HepG2 (cell line): ENCODE results near the gene ACADVL. TPM values are rescaled to one million over a fixed set of nuclear protein-coding genes. Genes with fewer than 3 reads are reported as not detected.
A peak's percentile ranks its signal among the peaks of the same experiment; 100 is the strongest.

Experiments
- AKAP8 ChIP-seq: sonication (generic); formaldehyde crosslinking; IDR thresholded peaks from 2 replicates; pipeline ENCODE4 v1.5.1; 2020; ENCODE audit warnings: mild to moderate bottlenecking, missing genetic modification reagents
- GABPA ChIP-seq, 2 experiments: IDR thresholded peaks; 2 replicates each; pipeline ENCODE4 v1.6.1; 2011 to 2016; ENCODE audit warnings: low read depth in 2 of 2, low read length in 1 of 2, missing biosample characterization in 1 of 2, missing genetic modification characterization in 1 of 2
- KDM5B ChIP-seq: sonication (generic); formaldehyde crosslinking; IDR thresholded peaks from 2 replicates; pipeline ENCODE4 v1.4.0; 2020; ENCODE audit warnings: missing genetic modification reagents, mild to moderate bottlenecking, borderline replicate concordance
- KDM6A ChIP-seq: IDR thresholded peaks from 2 replicates; pipeline ENCODE4 v1.6.1; 2016; ENCODE audit warnings: low read depth
- NFIC ChIP-seq: IDR thresholded peaks from 2 replicates; pipeline ENCODE4 v1.6.1; 2012; ENCODE audit warnings: mild to moderate bottlenecking, low read length, inconsistent platforms
- NR3C1 ChIP-seq: sonication (generic); formaldehyde crosslinking; IDR thresholded peaks from 2 replicates; pipeline ENCODE4 v1.4.0; 2020; ENCODE audit warnings: missing genetic modification reagents
- REL ChIP-seq: sonication (generic); formaldehyde crosslinking; conservative IDR thresholded peaks from 2 replicates; pipeline ENCODE4 v1.8.0; 2022; ENCODE audit warnings: mild to moderate bottlenecking, missing genetic modification reagents, moderate library complexity
- SMYD3 ChIP-seq: sonication (generic); formaldehyde crosslinking; IDR thresholded peaks from 2 replicates; pipeline ENCODE4 v1.8.1; 2023; ENCODE audit warnings: mild to moderate bottlenecking, missing genetic modification reagents
- U2AF1 ChIP-seq: fragments of 200-400 bp; formaldehyde crosslinking; optimal IDR thresholded peaks from 2 replicates; pipeline ENCODE3; 2017; ENCODE audit warnings: mild to moderate bottlenecking, low read depth, low read length
- ZBTB38 ChIP-seq: sonication (generic); formaldehyde crosslinking; IDR thresholded peaks from 2 replicates; pipeline ENCODE4 v1.5.1; 2020; ENCODE audit warnings: mild to moderate bottlenecking, missing genetic modification reagents
- ZBTB42 ChIP-seq: sonication (generic); formaldehyde crosslinking; IDR thresholded peaks from 2 replicates; pipeline ENCODE4 v1.5.0; 2020; ENCODE audit warnings: mild to moderate bottlenecking, missing genetic modification reagents
- ZBTB7A ChIP-seq: sonication (generic); formaldehyde crosslinking; IDR thresholded peaks from 2 replicates; pipeline ENCODE4 v1.8.0; 2022; ENCODE audit warnings: mild to moderate bottlenecking, missing genetic modification reagents
- ZNF629 ChIP-seq: sonication (generic); formaldehyde crosslinking; conservative IDR thresholded peaks from 2 replicates; pipeline ENCODE4 v1.5.0; 2020; ENCODE audit warnings: missing genetic modification reagents
- ZNF841 ChIP-seq: sonication (generic); formaldehyde crosslinking; IDR thresholded peaks from 2 replicates; pipeline ENCODE4 v1.8.1; 2023; ENCODE audit warnings: missing genetic modification reagents, borderline replicate concordance
- ZNF878 ChIP-seq: sonication (generic); formaldehyde crosslinking; IDR thresholded peaks from 2 replicates; pipeline ENCODE4 v1.8.1; 2023; ENCODE audit warnings: mild to moderate bottlenecking, missing genetic modification reagents, moderate library complexity
- ZZZ3 ChIP-seq: sonication (generic); formaldehyde crosslinking; IDR thresholded peaks from 2 replicates; pipeline ENCODE4 v1.4.0; 2020; ENCODE audit warnings: missing genetic modification reagents, mild to moderate bottlenecking, borderline replicate concordance
- polyA plus RNA-seq, 8 experiments: library from polyadenylated mRNA; depleted of rRNA in 3 of 8; stranded (reverse) in 7 of 8; unstranded in 1 of 8; fragments of >200 nt; fragmentation: Illumina TruSeq in 4 of 8; extraction: Trizol in 4 of 8; gene quantifications; 2 replicates each; pipeline versions ENCODE4 v1.2.1 to v1.2.3, GENCODE V29; 2011 to 2016; ENCODE audit warnings: low read depth in 4 of 8, missing spikeins in 1 of 8, mixed read lengths in 1 of 8; ENCODE audit not compliant: insufficient read depth in 1 of 8
- total RNA-seq, 5 experiments: library from RNA; depleted of rRNA; stranded (reverse); fragments of >200 nt; fragmentation: Illumina TruSeq; extraction: Trizol; gene quantifications; 2 replicates each; pipeline ENCODE4 v1.2.3, GENCODE V29; 2016; ENCODE audit warnings: low read depth in 1 of 5
- TF ChIP-seq, protein P1 (sequence below): sonication (generic); formaldehyde crosslinking; IDR thresholded peaks from 2 replicates; pipeline ENCODE4 v1.4.0; 2020; ENCODE audit warnings: missing genetic modification reagents, borderline replicate concordance
- TF ChIP-seq, protein P2 (sequence below): sonication (generic); formaldehyde crosslinking; IDR thresholded peaks from 2 replicates; pipeline ENCODE4 v1.4.0; 2020; ENCODE audit warnings: missing genetic modification reagents
- TF ChIP-seq, protein P3 (sequence below), 2 experiments: sonication (generic) in 1 of 2; formaldehyde crosslinking in 1 of 2; IDR thresholded peaks; 2 replicates each; pipeline versions ENCODE4 v1.5.1 to v1.6.1; 2011 to 2020; ENCODE audit warnings: borderline replicate concordance in 1 of 2, low read depth in 1 of 2, low read length in 1 of 2, mild to moderate bottlenecking in 1 of 2, missing genetic modification reagents in 1 of 2, moderate library complexity in 1 of 2
- TF ChIP-seq, protein P4 (sequence below): IDR thresholded peaks from 2 replicates; pipeline ENCODE4 v1.6.1; 2012; ENCODE audit warnings: inconsistent platforms

Gene ACADVL
- total and polyA plus RNA-seq, 2 of the 13 experiments (the other 11 are each of a cell fraction or from before 2014, with no cell fraction given): 219 to 412 TPM

DNA sequence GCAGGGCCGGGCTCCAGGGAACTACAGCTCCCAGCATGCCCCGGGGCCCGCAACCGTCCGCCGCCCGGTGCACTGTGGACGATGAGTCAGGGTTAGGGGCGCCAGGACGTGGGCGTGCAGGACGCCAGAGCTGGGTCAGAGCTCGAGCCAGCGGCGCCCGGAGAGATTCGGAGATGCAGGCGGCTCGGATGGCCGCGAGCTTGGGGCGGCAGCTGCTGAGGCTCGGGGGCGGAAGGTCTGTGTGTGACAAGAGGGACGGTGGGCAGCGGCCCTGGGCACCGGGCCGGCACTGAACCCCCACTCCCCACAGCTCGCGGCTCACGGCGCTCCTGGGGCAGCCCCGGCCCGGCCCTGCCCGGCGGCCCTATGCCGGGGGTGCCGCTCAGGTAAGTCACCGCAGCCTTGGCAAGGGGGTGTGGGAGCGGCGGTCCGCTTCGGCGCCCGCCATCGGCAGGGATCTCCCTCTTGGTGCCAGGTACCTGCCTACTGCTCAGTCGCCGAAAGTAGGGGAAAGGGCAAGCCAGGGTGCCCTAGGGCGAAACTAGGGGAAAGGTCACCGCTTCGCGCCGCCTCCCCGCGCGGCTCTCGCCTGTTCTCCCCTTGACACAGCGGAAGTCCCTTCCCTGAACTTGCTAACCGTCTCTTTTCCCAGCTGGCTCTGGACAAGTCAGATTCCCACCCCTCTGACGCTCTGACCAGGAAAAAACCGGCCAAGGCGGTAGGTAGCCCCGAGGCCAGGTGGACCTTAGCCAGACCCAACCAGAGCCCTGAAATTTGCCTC, at the start of gene ACADVL, which contains the start of gene DLG4 (continued):
- TF ChIP-seq KDM6A (CRISPR knock-in tag) (0 out of 2 replicates have a peak, but pooled peaks have one; percentile 36), GABPA (IDR thresholded peaks at IDR 0.05; ENCODE audit: low read depth, low read length) (peak; percentile 25; the same call in 1 of the 2 replicates), GABPA (CRISPR knock-in tag; IDR thresholded peaks at IDR 0.05; ENCODE audit: low read depth) (peak; percentile 79), ZNF629 (no peak), AKAP8 (CRISPR knock-in tag) (peak; percentile 53; the same call in 1 of the 2 replicates), REL (CRISPR knock-in tag) (no peak; the same call in 1 of the 2 replicates), U2AF1 (no peak), ZBTB7A (peak; percentile 67; the same call in 1 of the 2 replicates), NR3C1 (CRISPR knock-in tag) (no peak), ZBTB38 (0 out of 2 replicates have a peak, but pooled peaks have one; percentile 52), ZZZ3 (no peak), ZBTB42 (CRISPR knock-in tag) (0 out of 2 replicates have a peak, but pooled peaks have one; percentile 72), SMYD3 (CRISPR knock-in tag) (no peak; the same call in 1 of the 2 replicates), NFIC (0 out of 2 replicates have a peak, but pooled peaks have one; percentile 24), ZNF878 (CRISPR knock-in tag) (no peak), KDM5B (peak; percentile 81; the same call in 1 of the 2 replicates), ZNF841 (CRISPR knock-in tag) (peak; percentile 74; the same call in 1 of the 2 replicates)
- TF ChIP-seq, protein P1, sequence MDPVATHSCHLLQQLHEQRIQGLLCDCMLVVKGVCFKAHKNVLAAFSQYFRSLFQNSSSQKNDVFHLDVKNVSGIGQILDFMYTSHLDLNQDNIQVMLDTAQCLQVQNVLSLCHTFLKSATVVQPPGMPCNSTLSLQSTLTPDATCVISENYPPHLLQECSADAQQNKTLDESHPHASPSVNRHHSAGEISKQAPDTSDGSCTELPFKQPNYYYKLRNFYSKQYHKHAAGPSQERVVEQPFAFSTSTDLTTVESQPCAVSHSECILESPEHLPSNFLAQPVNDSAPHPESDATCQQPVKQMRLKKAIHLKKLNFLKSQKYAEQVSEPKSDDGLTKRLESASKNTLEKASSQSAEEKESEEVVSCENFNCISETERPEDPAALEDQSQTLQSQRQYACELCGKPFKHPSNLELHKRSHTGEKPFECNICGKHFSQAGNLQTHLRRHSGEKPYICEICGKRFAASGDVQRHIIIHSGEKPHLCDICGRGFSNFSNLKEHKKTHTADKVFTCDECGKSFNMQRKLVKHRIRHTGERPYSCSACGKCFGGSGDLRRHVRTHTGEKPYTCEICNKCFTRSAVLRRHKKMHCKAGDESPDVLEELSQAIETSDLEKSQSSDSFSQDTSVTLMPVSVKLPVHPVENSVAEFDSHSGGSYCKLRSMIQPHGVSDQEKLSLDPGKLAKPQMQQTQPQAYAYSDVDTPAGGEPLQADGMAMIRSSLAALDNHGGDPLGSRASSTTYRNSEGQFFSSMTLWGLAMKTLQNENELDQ (CRISPR knock-in tag): no peak
- TF ChIP-seq, protein P2, sequence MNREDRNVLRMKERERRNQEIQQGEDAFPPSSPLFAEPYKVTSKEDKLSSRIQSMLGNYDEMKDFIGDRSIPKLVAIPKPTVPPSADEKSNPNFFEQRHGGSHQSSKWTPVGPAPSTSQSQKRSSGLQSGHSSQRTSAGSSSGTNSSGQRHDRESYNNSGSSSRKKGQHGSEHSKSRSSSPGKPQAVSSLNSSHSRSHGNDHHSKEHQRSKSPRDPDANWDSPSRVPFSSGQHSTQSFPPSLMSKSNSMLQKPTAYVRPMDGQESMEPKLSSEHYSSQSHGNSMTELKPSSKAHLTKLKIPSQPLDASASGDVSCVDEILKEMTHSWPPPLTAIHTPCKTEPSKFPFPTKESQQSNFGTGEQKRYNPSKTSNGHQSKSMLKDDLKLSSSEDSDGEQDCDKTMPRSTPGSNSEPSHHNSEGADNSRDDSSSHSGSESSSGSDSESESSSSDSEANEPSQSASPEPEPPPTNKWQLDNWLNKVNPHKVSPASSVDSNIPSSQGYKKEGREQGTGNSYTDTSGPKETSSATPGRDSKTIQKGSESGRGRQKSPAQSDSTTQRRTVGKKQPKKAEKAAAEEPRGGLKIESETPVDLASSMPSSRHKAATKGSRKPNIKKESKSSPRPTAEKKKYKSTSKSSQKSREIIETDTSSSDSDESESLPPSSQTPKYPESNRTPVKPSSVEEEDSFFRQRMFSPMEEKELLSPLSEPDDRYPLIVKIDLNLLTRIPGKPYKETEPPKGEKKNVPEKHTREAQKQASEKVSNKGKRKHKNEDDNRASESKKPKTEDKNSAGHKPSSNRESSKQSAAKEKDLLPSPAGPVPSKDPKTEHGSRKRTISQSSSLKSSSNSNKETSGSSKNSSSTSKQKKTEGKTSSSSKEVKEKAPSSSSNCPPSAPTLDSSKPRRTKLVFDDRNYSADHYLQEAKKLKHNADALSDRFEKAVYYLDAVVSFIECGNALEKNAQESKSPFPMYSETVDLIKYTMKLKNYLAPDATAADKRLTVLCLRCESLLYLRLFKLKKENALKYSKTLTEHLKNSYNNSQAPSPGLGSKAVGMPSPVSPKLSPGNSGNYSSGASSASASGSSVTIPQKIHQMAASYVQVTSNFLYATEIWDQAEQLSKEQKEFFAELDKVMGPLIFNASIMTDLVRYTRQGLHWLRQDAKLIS: no peak; the same call in 1 of the 2 replicates
- TF ChIP-seq, protein P3, sequence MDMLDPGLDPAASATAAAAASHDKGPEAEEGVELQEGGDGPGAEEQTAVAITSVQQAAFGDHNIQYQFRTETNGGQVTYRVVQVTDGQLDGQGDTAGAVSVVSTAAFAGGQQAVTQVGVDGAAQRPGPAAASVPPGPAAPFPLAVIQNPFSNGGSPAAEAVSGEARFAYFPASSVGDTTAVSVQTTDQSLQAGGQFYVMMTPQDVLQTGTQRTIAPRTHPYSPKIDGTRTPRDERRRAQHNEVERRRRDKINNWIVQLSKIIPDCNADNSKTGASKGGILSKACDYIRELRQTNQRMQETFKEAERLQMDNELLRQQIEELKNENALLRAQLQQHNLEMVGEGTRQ (IDR thresholded peaks at IDR 0.05; ENCODE audit: low read depth, low read length): no peak
- TF ChIP-seq, protein P3 (CRISPR knock-in tag; IDR thresholded peaks at IDR 0.05; ENCODE audit: borderline replicate concordance): no peak
- TF ChIP-seq, protein P4, sequence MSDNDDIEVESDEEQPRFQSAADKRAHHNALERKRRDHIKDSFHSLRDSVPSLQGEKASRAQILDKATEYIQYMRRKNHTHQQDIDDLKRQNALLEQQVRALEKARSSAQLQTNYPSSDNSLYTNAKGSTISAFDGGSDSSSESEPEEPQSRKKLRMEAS: peak; percentile 41; the same call in 1 of the 2 replicates
